K562 (cell line): ENCODE data around the gene DHPS. TPM values are rescaled to one million over a fixed set of nuclear protein-coding genes. Genes with fewer than 3 reads are reported as not detected.

Experiments
- CAMTA2 ChIP-seq: fragments of 250-450 bp; sonication (Bioruptor Pico); conservative IDR thresholded peaks from 2 replicates; pipeline ENCODE4 v1.5.1; 2022
- CREB1 ChIP-seq, 2 experiments: sonication (generic) in 1 of 2; formaldehyde crosslinking in 1 of 2; IDR thresholded peaks; 2 replicates each; pipeline versions ENCODE4 v1.6.1 to v1.8.0; 2012 to 2022; ENCODE audit warnings: inconsistent platforms in 1 of 2, mild to moderate bottlenecking in 1 of 2, missing genetic modification reagents in 1 of 2, moderate library complexity in 1 of 2
- CREB3L1 ChIP-seq: fragments of 450-650 bp; IDR thresholded peaks from 2 replicates; pipeline ENCODE4 v1.6.1; 2014; ENCODE audit warnings: low read depth, mild to moderate bottlenecking, moderate library complexity, borderline replicate concordance
- E2F1 ChIP-seq: sonication (generic); formaldehyde crosslinking; IDR thresholded peaks from 2 replicates; pipeline ENCODE4 v1.8.1; 2023; ENCODE audit warnings: mild to moderate bottlenecking, missing genetic modification reagents, moderate library complexity
- E4F1 ChIP-seq: fragments of 250-450 bp; sonication (Bioruptor Pico); IDR thresholded peaks from 2 replicates; pipeline ENCODE4 v1.5.0; 2021; ENCODE audit warnings: mild to moderate bottlenecking, borderline replicate concordance
- ERF ChIP-seq: fragments of 450-650 bp; formaldehyde crosslinking; IDR thresholded peaks from 2 replicates; pipeline ENCODE4 v1.4.0; 2020; ENCODE audit warnings: mild to moderate bottlenecking, mixed read lengths
- HNRNPL ChIP-seq: fragments of 200-400 bp; formaldehyde crosslinking; IDR thresholded peaks from 2 replicates; pipeline ENCODE4 v1.6.1; 2017; ENCODE audit warnings: low read depth, mild to moderate bottlenecking, low read length
- MYNN ChIP-seq, 2 experiments: sonication (generic); formaldehyde crosslinking in 1 of 2; IDR thresholded peaks; 2 replicates each; pipeline versions ENCODE4 v1.5.0 to v1.6.1; 2016 to 2020; ENCODE audit warnings: antibody characterized with exemption in 1 of 2, missing genetic modification reagents in 1 of 2
- PCBP2 ChIP-seq: fragments of 200-400 bp; formaldehyde crosslinking; IDR thresholded peaks from 2 replicates; pipeline ENCODE4 v1.6.1; 2018; ENCODE audit warnings: low read length, low read depth, mild to moderate bottlenecking, moderate library complexity; ENCODE audit not compliant: poor library complexity, severe bottlenecking
- SRSF1 ChIP-seq: fragments of 200-400 bp; formaldehyde crosslinking; IDR thresholded peaks from 2 replicates; pipeline ENCODE4 v1.6.1; 2017; ENCODE audit warnings: mild to moderate bottlenecking, low read depth, low read length, moderate library complexity
- TFAP4 ChIP-seq: sonication (generic); formaldehyde crosslinking; IDR thresholded peaks from 2 replicates; pipeline ENCODE4 v1.8.0; 2022; ENCODE audit warnings: missing genetic modification reagents, mild to moderate bottlenecking, moderate library complexity, borderline replicate concordance
- XRCC4 ChIP-seq: IDR thresholded peaks from one replicate; pipeline ENCODE4 v1.6.1; 2011; ENCODE audit not compliant: insufficient read depth, insufficient read length; ENCODE audit errors: extremely low read depth
- ZNF146 ChIP-seq: IDR thresholded peaks from one replicate; pipeline ENCODE4 v1.6.1; 2018; ENCODE audit warnings: missing compliant biosample characterization; ENCODE audit not compliant: unreplicated experiment
- polyA plus RNA-seq, 8 experiments: library from polyadenylated mRNA; depleted of rRNA in 4 of 8; stranded (reverse) in 5 of 8; unstranded in 3 of 8; fragments of >200 nt; fragmentation: Nextera tagmentation in 2 of 8; fragmentation: Illumina TruSeq in 1 of 8; extraction: Ambion mirVana in 2 of 8; extraction: Trizol in 1 of 8; gene quantifications; 2 replicates each; pipeline versions ENCODE4 v1.2.1 to v1.2.3, GENCODE V29; 2011 to 2014; ENCODE audit warnings: inconsistent platforms in 1 of 8, missing spikeins in 1 of 8
- total RNA-seq, 7 experiments: library from RNA; depleted of rRNA in 6 of 7; stranded (reverse); fragments of >200 nt in 6 of 7; fragmentation: Illumina TruSeq in 2 of 7; extraction: Trizol in 2 of 7; gene quantifications; 2 replicates each; pipeline versions ENCODE4 v1.2.1 to v1.2.3, GENCODE V29; 2011 to 2021; ENCODE audit warnings: low replicate concordance in 1 of 7
- TF ChIP-seq, protein P1 (sequence below): fragments of 450-650 bp; IDR thresholded peaks from 2 replicates; pipeline ENCODE4 v1.6.1; 2016; ENCODE audit warnings: borderline replicate concordance
- TF ChIP-seq, protein P2 (sequence below): fragments of 450-650 bp; IDR thresholded peaks from 2 replicates; pipeline ENCODE4 v1.6.1; 2017; ENCODE audit warnings: antibody characterized with exemption

DHPS gene
- total and polyA plus RNA-seq, 9 of the 15 experiments (the other 6 are each of a cell fraction or from before 2014, with no cell fraction given), result 47.1 to 110 (median 79.9) TPM

DNA sequence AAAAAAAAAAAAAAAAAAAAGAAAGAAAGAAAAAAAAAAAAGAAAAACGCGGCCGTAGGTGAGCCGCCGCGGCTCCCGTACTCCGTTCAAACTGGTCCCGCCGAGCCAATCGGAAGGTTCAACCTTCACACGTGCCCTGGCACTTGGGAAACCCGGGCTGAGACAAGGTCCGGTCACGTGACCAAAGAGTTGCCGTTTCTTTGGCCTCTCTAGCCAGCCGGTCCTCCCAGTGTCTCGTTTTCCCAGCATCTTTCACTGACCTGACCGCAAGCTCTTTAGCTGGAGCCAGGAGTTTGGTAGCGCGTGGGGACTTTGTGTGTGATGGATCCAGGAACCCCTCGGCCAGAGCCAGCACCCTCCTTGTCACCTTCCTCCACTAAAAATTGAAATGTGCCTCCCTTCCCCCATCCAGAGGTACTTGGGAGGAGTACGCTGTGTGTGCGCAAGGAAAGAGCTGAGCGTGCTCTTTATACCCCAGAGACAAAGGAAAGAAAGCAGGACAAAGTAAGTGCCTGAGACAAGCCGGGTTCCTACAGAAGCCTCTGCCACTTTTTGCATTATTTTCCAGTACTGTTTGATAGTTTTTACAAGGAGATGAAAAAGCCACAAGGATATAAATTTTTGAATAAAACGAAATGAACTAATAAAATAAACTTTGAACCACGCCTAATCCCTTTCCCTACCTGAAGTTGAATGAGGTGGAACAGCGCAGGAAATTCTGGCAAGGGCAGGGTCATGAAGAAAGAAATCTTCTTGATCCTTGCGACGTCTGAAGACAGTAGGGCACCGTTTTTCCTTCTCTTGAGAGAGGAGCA, 41.1 kb upstream of the DHPS start (continued):
- no peak for TF ChIP-seq E4F1 (CRISPR knock-in tag)
- TF ChIP-seq, protein P1, sequence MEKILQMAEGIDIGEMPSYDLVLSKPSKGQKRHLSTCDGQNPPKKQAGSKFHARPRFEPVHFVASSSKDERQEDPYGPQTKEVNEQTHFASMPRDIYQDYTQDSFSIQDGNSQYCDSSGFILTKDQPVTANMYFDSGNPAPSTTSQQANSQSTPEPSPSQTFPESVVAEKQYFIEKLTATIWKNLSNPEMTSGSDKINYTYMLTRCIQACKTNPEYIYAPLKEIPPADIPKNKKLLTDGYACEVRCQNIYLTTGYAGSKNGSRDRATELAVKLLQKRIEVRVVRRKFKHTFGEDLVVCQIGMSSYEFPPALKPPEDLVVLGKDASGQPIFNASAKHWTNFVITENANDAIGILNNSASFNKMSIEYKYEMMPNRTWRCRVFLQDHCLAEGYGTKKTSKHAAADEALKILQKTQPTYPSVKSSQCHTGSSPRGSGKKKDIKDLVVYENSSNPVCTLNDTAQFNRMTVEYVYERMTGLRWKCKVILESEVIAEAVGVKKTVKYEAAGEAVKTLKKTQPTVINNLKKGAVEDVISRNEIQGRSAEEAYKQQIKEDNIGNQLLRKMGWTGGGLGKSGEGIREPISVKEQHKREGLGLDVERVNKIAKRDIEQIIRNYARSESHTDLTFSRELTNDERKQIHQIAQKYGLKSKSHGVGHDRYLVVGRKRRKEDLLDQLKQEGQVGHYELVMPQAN, result peak; percentile 58; the same call in 1 of the 2 replicates
- TF ChIP-seq MYNN (IDR thresholded peaks at IDR 0.05), result no peak
- no peak for TF ChIP-seq MYNN (CRISPR knock-in tag; IDR thresholded peaks at IDR 0.05)
- TF ChIP-seq CREB1 (IDR thresholded peaks at IDR 0.05), result 0 out of 2 replicates have a peak, but pooled peaks have one; percentile 34
- no peak for TF ChIP-seq CREB1 (CRISPR knock-in tag; IDR thresholded peaks at IDR 0.05)
- TF ChIP-seq, protein P2, sequence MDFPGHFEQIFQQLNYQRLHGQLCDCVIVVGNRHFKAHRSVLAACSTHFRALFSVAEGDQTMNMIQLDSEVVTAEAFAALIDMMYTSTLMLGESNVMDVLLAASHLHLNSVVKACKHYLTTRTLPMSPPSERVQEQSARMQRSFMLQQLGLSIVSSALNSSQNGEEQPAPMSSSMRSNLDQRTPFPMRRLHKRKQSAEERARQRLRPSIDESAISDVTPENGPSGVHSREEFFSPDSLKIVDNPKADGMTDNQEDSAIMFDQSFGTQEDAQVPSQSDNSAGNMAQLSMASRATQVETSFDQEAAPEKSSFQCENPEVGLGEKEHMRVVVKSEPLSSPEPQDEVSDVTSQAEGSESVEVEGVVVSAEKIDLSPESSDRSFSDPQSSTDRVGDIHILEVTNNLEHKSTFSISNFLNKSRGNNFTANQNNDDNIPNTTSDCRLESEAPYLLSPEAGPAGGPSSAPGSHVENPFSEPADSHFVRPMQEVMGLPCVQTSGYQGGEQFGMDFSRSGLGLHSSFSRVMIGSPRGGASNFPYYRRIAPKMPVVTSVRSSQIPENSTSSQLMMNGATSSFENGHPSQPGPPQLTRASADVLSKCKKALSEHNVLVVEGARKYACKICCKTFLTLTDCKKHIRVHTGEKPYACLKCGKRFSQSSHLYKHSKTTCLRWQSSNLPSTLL, result no peak
- TF ChIP-seq XRCC4, result no peak
- no peak for TF ChIP-seq ZNF146 (CRISPR knock-in tag)
- no peak for TF ChIP-seq PCBP2
- peak; percentile 67; the same call in 1 of the 2 replicates for TF ChIP-seq ERF
- no peak for TF ChIP-seq SRSF1
- TF ChIP-seq TFAP4 (CRISPR knock-in tag), result peak; percentile 67
- TF ChIP-seq E2F1, result no peak
- TF ChIP-seq CAMTA2 (CRISPR knock-in tag), result no peak
- TF ChIP-seq CREB3L1, result peak; percentile 79; the same call in 1 of the 2 replicates
- no peak for TF ChIP-seq HNRNPL
